22Rv1 (cell line): ENCODE data around the gene FOXD4L1.
"Not testable (repeated sequence)": the region's sequence is repeated elsewhere in the genome, so short reads cannot be mapped to it uniquely, and the experiment has no call there.

Source experiments
- ZFX ChIP-seq: fragments of 450-650 bp; IDR thresholded peaks from 2 replicates; pipeline ENCODE4 v1.6.1; 2017; ENCODE audit warnings: antibody characterized with exemption, borderline replicate concordance
- TF ChIP-seq, protein P1 (sequence below): fragments of 450-650 bp; IDR thresholded peaks from 2 replicates; pipeline ENCODE4 v1.5.1; 2017; ENCODE audit warnings: mild to moderate bottlenecking

DNA sequence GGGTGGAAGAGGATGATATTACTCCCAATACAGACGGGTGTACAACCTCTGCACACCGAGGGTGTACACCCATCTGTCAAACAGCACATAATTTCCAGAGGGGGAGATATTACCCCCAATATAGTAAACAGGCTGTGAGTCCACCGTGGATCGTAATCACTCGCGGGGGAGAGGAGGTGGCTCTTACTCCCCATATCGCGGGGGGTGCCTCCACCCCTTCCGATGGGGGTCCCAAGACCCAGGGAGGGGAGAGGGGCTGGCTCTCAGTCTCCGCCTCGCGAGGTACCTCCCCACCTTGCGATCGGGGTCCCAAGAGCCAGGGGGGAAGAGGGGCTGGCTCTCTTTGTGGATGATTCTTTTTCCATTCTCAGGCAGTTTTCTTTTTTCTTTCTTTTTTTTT, 13.4 kb downstream of the FOXD4L1 start:
- TF ChIP-seq, protein P1, sequence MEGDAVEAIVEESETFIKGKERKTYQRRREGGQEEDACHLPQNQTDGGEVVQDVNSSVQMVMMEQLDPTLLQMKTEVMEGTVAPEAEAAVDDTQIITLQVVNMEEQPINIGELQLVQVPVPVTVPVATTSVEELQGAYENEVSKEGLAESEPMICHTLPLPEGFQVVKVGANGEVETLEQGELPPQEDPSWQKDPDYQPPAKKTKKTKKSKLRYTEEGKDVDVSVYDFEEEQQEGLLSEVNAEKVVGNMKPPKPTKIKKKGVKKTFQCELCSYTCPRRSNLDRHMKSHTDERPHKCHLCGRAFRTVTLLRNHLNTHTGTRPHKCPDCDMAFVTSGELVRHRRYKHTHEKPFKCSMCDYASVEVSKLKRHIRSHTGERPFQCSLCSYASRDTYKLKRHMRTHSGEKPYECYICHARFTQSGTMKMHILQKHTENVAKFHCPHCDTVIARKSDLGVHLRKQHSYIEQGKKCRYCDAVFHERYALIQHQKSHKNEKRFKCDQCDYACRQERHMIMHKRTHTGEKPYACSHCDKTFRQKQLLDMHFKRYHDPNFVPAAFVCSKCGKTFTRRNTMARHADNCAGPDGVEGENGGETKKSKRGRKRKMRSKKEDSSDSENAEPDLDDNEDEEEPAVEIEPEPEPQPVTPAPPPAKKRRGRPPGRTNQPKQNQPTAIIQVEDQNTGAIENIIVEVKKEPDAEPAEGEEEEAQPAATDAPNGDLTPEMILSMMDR, result not testable (repeated sequence)
- TF ChIP-seq ZFX, result not testable (repeated sequence)
